GM19193 (cell line): ENCODE data around the gene DDIAS.

Experiments
- POLR2A ChIP-seq: IDR thresholded peaks from 4 replicates; pipeline ENCODE4 v1.6.1; 2011; ENCODE audit not compliant: insufficient read depth, insufficient read length; ENCODE audit errors: extremely low read depth

DDIAS gene

GRCh38 chr11:82901165-82901921, at the start of gene DDIAS:
Gene DDIAS, plus strand, starts transcription at chr11:82901736. Its CDS starts 13,003 bp downstream, at chr11:82914739.
- peak; percentile 70 for TF ChIP-seq POLR2A

- no peak for TF ChIP-seq POLR2A
Observed at GRCh38 chr11:82854242-82854641, 47.3 kb upstream of the DDIAS start.

GRCh38 chr11:82855616-82856015, 45.9 kb upstream of the DDIAS start:
- no peak for TF ChIP-seq POLR2A

GRCh38 chr11:82857145-82857544, 44.4 kb upstream of the DDIAS start:
- TF ChIP-seq POLR2A = no peak

DNA sequence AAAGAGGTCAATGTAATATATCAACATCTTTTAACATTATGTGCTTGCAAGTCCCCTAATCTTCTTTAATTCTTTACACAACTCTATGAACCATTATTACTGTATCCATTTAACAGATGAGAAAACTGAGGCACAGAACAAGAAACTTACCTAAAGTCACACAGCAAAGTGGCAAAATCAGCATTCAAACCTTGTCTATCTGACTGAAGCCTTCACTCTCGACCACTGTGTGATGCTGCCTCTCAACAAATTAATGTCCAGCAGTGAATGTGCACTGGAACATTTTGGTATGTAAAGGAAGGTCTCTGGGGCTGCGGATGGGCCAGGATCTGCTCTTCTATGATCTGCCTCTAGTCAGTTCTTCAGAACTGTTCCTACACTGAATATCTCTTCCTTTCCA, 43.4 kb upstream of the DDIAS start:
- TF ChIP-seq POLR2A = no peak

GRCh38 chr11:82858556-82859091, 42.9 kb upstream of the DDIAS start:
- no peak for TF ChIP-seq POLR2A

DNA sequence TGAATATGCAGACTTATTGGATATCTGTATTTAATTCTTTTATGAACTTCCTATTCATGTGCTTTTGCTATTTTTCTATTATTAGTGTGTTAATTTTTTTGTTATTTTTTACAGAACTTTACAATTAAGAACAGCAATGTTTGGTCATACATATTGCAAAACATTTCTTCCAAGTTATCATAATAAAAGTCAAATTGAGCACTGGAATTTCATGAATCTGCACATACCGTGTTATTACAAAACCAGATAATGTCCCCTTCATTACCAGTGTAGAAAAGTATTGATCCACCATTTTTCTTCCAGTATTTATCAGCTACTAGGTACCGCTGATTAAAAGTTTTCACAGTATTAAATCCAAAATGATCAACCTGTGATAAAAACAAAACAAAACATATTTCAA, 41.8 kb upstream of the DDIAS start:
- no peak for TF ChIP-seq POLR2A

GRCh38 chr11:82862379-82862778, 39.2 kb upstream of the DDIAS start:
- TF ChIP-seq POLR2A = no peak

DNA sequence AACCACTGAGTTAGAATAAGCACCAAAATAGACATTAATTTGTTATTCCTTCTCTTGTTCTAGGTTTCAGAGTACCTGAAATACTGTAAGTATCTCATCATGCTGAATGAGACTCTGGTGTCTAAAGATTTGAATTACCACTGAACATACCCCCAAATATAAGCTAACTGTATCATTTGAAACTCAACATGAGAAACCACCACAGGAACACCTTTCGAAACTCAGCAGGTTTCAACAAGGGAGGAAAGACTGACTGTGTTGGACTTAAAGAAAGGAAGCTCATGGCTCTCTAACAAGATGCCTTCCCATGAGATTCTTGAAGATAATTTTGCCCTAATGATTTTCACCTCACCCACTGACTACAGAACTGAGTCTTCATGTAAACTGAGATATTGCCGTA, 38.3 kb upstream of the DDIAS start:
- TF ChIP-seq POLR2A = no peak

DNA sequence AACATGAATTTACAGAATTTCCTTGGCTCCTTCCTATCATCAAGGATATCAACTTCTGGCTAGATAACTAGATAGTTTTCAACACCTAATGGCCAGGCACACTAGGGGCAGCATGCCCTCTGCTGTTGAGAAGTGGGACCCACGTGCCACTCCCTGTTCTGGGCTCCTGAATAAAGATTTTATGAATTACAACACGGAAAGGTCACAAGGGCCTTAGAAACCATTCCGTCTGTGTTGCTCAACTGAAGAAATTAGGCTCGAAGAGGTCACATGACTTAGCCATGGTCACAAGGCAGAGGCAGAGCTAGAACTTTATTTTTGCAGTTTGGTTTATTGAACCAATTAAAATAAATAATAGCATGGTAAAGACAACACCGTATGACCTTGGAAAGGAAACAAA, 37.3 kb upstream of the DDIAS start:
- no peak for TF ChIP-seq POLR2A

DNA sequence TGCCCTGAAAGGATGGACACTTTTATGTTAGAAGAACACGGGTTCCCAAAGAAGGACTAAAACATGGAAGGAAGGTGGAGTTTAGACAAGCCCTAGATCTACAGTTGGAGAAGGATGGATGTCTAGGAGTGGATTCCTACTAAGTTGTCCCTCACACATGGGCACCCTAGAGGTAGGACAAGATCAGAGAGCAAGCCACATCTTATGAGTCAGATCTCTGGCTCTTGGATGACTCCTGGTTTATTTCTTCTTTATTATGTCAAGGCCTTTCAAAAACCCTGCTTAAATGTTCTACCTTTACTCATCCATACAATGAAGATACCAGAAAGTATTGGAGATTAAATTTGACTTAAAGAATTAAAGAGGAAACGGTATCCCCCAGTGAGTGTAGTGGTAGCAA, 35.7 kb upstream of the DDIAS start:
- no peak for TF ChIP-seq POLR2A

DNA sequence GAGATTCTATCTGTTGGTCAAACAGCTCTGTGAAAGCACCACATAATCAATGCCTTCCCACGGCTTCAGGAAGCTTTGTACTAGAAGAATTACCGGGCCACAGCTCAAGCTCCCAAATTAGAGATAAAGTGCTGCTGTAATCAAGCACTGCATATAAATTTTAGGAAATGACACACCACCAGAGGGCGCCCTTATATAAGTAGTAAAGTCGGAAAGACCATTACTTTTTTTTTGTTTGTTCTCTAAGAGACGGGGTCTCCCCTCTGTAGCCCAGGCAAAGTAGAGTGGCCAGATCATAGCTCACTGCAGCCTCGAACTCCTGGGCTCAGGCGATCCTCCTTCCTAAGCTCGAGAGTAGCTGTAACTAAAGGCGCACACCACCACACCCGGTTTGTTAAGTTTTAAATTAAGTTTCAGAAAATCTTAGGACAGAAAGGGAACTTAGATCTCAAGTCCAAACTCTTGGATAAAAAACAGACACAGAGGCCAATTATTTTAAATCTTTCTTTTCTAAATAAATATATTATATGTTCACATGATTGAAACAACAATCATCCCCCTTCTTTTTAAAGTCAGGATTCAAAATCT, 33.9 kb upstream of the DDIAS start:
- TF ChIP-seq POLR2A = no peak

- no peak for TF ChIP-seq POLR2A
Observed at GRCh38 chr11:82869657-82870056, 31.9 kb upstream of the DDIAS start.

GRCh38 chr11:82871646-82872045, 29.9 kb upstream of the DDIAS start:
- no peak for TF ChIP-seq POLR2A

DNA sequence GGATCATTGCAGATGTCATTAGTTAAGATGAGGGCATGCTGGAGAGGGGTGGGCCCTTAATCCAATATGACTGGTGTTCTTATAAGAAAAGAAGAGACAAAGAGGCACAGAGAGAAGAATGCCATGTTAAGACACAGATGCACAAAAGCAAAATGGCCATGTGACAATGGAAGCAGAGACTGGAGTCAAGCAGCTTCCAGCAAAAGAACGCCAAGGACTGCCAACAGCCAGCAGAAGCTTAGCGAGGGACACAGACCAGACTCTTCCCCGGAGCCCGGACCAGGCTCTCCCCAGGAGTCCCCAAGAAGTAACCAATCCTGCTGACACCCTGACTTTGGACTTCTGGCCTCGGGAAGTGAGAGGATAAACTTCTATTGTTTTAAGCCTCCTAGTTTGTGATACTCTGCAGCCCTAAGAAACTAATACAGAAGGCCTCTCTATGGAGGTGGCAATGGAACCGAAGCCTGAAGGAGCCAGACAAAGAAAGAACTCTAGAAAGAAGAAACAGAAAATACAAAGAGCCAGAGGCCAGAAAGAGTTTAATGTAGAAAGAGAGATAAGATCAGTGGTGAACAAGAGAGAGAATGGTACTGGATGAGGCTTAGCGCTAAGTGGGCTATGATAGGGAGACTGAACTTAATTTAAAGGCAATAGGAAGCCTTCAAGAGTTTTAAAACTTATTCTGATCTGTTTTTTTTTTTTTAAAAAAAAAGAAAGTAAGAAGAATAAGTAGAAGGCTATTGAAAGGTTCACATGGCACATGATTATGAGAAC, 29.0 kb upstream of the DDIAS start:
- TF ChIP-seq POLR2A = no peak

DNA sequence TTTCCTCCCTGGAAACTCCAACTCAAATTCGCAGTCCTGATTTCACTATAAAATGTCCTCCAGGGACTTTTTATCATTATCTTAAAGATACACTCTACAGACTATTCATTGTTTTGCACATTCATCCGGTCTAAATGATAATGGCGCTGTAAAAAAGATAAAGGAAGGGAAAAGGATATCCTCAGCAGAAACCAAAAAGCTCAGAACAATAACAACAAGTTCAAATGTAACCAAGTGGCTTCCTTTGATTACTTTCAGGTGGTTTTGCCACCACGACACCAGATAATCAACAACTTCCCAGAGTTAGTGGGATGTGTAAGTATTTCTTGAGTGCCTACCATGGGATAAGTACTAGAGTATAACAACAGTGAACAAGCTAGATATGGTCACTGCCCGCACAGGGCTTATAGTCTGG, 27.6 kb upstream of the DDIAS start:
- TF ChIP-seq POLR2A = no peak
